ENCODE data around the gene HOXB8.

DNA sequence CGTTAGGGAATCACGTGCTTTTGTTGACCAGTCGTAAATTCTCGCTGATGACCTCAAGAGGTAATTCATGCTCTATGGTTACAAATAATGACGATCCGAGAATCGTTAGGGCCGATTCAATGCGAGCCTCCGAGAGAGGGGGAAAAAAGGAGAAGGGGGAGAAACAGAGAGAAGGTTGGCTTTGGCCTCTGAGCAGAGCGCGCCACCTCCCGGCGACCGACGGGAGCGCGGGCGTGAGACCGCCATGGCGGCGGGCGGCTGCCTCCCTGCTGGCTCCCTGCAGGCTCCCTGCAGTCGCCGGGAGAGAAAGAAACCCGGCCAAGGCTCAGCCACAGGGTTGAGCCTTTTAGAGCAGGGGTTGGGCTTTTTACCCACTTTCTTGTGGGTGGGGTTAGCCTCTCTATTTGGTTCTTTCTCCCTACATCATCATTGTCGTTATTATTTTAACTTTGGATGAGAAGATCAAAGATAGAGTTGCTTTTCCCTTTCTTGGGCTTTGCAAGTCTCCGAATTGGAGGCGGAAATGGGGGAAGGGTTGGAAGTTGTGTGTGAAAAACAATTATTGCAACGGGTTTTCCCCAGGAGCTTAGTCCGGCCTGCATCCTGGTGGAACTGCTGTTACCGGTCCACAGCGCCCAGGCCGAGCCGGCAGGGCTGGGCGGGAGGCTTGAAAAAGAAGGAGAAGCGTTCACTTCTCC lies 21.1 kb downstream of the HOXB8 start:
- TF ChIP-seq EZH2 (IDR thresholded peaks at IDR 0.05) (no peak), POLR2AphosphoS5 (IDR thresholded peaks at IDR 0.05; ENCODE audit: borderline replicate concordance, low read depth, low read length) (no peak), FOXP2 (optimal IDR thresholded peaks at IDR 0.05; ENCODE audit: control extremely low read depth, extremely low read length, insufficient read depth) (no peak)
